SU-DHL-6 (cell line): ENCODE data around the gene GHR.

Experiments used
- H2AFZ ChIP-seq: fragments of 200-600 bp; sonication (generic); 2 replicates; pipeline ENCODE4 v1.6.1; 2014; ENCODE audit warnings: low read depth, mild to moderate bottlenecking, moderate library complexity, mixed read lengths, antibody characterized with exemption, low read length; ENCODE audit not compliant: severe bottlenecking
- H3F3A ChIP-seq: fragments of 200-600 bp; shearing (Covaris generic); 2 replicates; pipeline ENCODE4 v1.6.0; 2016; ENCODE audit warnings: antibody characterized with exemption, mild to moderate bottlenecking; ENCODE audit not compliant: insufficient read depth
- H3K27ac ChIP-seq: fragments of 200-600 bp; sonication (generic); 2 replicates; pipeline ENCODE4 v1.5.1; 2016; ENCODE audit warnings: low read depth, mild to moderate bottlenecking, low read length, moderate library complexity, mixed read lengths
- H3K27me3 ChIP-seq: fragments of 200-600 bp; sonication (generic), shearing (Covaris generic); 2 replicates; pipeline ENCODE4 v1.6.0; 2014; ENCODE audit warnings: mild to moderate bottlenecking, low read length
- H3K36me3 ChIP-seq: fragments of 200-600 bp; sonication (generic); 2 replicates; pipeline ENCODE4 v1.6.1; 2014; ENCODE audit warnings: mild to moderate bottlenecking, low read length, mixed read lengths
- H3K4me2 ChIP-seq: fragments of 300-600, 200-600 bp; shearing (Covaris generic), sonication (generic); 2 replicates; pipeline ENCODE4 v1.6.0; 2014; ENCODE audit warnings: low read length, low read depth, mild to moderate bottlenecking; ENCODE audit not compliant: poor library complexity, severe bottlenecking
- H3K4me3 ChIP-seq: fragments of 200-600 bp; sonication (generic); 2 replicates; pipeline ENCODE4 v1.5.1; 2014; ENCODE audit warnings: antibody characterized with exemption, low read length, mild to moderate bottlenecking, mixed read lengths; ENCODE audit not compliant: insufficient read depth, poor library complexity, severe bottlenecking
- H3K79me2 ChIP-seq: fragments of 200-600 bp; sonication (generic); 2 replicates; pipeline ENCODE4 v1.6.1; 2014; ENCODE audit warnings: mild to moderate bottlenecking, low read length, moderate library complexity; ENCODE audit not compliant: insufficient read depth
- H3K9ac ChIP-seq: fragments of 200-600 bp; sonication (generic); 2 replicates; pipeline ENCODE4 v1.7.0; 2014; ENCODE audit warnings: mild to moderate bottlenecking, low read length
- H3K9me2 ChIP-seq: fragments of 200-600 bp; sonication (generic); replicated peaks from 2 replicates; pipeline ENCODE4 v1.6.1; 2014; ENCODE audit warnings: low read length; ENCODE audit not compliant: insufficient read depth
- H3K9me3 ChIP-seq: fragments of 200-600 bp; sonication (generic); 2 replicates; pipeline ENCODE4 v1.6.1; 2014; ENCODE audit warnings: low read length, mixed read lengths; ENCODE audit not compliant: insufficient read depth
- H4K20me1 ChIP-seq: fragments of 200-600 bp; sonication (generic); 2 replicates; pipeline ENCODE4 v1.6.1; 2014; ENCODE audit warnings: low read depth, mild to moderate bottlenecking, antibody characterized with exemption, low read length, moderate library complexity, mixed read lengths
- CTCF ChIP-seq: fragments of 200-600 bp; sonication (generic); IDR thresholded peaks from one replicate; pipeline ENCODE4 v1.5.1; 2017; ENCODE audit warnings: antibody characterized with exemption, mild to moderate bottlenecking, low read length, moderate library complexity; ENCODE audit not compliant: insufficient read depth, poor library complexity, severe bottlenecking
- EZH2phosphoT487 ChIP-seq: fragments of 200-600 bp; sonication (generic), shearing (Covaris generic); conservative IDR thresholded peaks from 2 replicates; pipeline ENCODE4 v1.6.1; 2018; ENCODE audit warnings: mild to moderate bottlenecking, antibody characterized with exemption, low read length, moderate library complexity, mixed read lengths

Gene GHR

GRCh38 chr5:42429694-42430093, 6.5 kb downstream of the GHR start:
- Histone ChIP-seq H3K4me2 (no peak overlapping the region), H3K4me3 (no peak overlapping the region), H3K79me2 (no peaks in the 10 kb centered on the region), H3K9ac (no peak overlapping the region), H4K20me1 (no peaks in the 10 kb centered on the region), H3K27ac (no peak overlapping the region), H3K9me3 (no peaks in the 10 kb centered on the region), H3K36me3 (no peaks in the 10 kb centered on the region), H3F3A (no peaks in the 10 kb centered on the region), H3K27me3 (no peaks in the 10 kb centered on the region), H3K9me2 (no peaks in the 10 kb centered on the region; the same call in 1 of the 2 replicates), H2AFZ (no peak overlapping the region)
- TF ChIP-seq EZH2phosphoT487: no peak
- TF ChIP-seq CTCF: no peak

- Histone ChIP-seq H3K4me2 (no peak overlapping the region), H4K20me1 (no peaks in the 10 kb centered on the region), H3K79me2 (no peaks in the 10 kb centered on the region), H3K9me2 (no peaks in the 10 kb centered on the region; the same call in 1 of the 2 replicates), H3K9ac (no peak overlapping the region), H3K36me3 (no peaks in the 10 kb centered on the region), H3K27me3 (no peaks in the 10 kb centered on the region), H3K27ac (no peak overlapping the region), H2AFZ (no peak overlapping the region), H3F3A (no peaks in the 10 kb centered on the region), H3K4me3 (no peak overlapping the region), H3K9me3 (no peaks in the 10 kb centered on the region)
- TF ChIP-seq EZH2phosphoT487 (no peak), CTCF (no peak)
These were observed 10.9 kb downstream of the GHR start for GRCh38 chr5:42434047-42434724.

- Histone ChIP-seq H3K9me2 (no peaks in the 10 kb centered on the region), H3K4me3 (no peak overlapping the region), H2AFZ (no peak overlapping the region), H4K20me1 (no peaks in the 10 kb centered on the region), H3F3A (no peaks in the 10 kb centered on the region), H3K36me3 (no peaks in the 10 kb centered on the region), H3K27ac (no peak overlapping the region), H3K79me2 (no peaks in the 10 kb centered on the region), H3K4me2 (no peak overlapping the region), H3K9ac (no peak overlapping the region), H3K9me3 (no peaks in the 10 kb centered on the region), H3K27me3 (no peaks in the 10 kb centered on the region)
- TF ChIP-seq CTCF (no peak), EZH2phosphoT487 (no peak)
These were observed 12.8 kb downstream of the GHR start for GRCh38 chr5:42436051-42436450.
